K562 (cell line): ENCODE measurements around the gene ATF6B. TPM values are rescaled to one million over a fixed set of nuclear protein-coding genes. Genes with fewer than 3 reads are reported as not detected.

ENCODE experiments used
- ELF1 ChIP-seq: fragments of 200-800 bp; sonication (Bioruptor generic); IDR thresholded peaks from 2 replicates; pipeline ENCODE4 v1.6.1; 2016; ENCODE audit warnings: missing genetic modification characterization, missing compliant biosample characterization
- HOXB6 ChIP-seq: fragments of 250-450 bp; sonication (Bioruptor Pico); IDR thresholded peaks from 2 replicates; pipeline ENCODE4 v1.5.1; 2022; ENCODE audit warnings: mild to moderate bottlenecking, borderline replicate concordance
- NCOR1 ChIP-seq: fragments of 450-650 bp; IDR thresholded peaks from 2 replicates; pipeline ENCODE4 v1.6.1; 2016; ENCODE audit warnings: mild to moderate bottlenecking, moderate library complexity
- NKRF ChIP-seq: fragments of 450-650 bp; IDR thresholded peaks from 2 replicates; pipeline ENCODE4 v1.6.1; 2016; ENCODE audit warnings: borderline replicate concordance
- POLR2AphosphoS5 ChIP-seq: IDR thresholded peaks from 2 replicates; pipeline ENCODE4 v1.6.1; 2011; ENCODE audit warnings: mild to moderate bottlenecking, low read depth, low read length, moderate library complexity; ENCODE audit not compliant: control insufficient read depth, insufficient read depth
- TCF15 ChIP-seq: fragments of 250-450 bp; sonication (Bioruptor Pico); IDR thresholded peaks from 2 replicates; pipeline ENCODE4 v1.8.0; 2022; ENCODE audit warnings: moderate library complexity, mild to moderate bottlenecking, inconsistent platforms
- USF1 ChIP-seq: sonication (generic); formaldehyde crosslinking; IDR thresholded peaks from 2 replicates; pipeline ENCODE4 v1.9.0; 2022; ENCODE audit warnings: mild to moderate bottlenecking, missing genetic modification reagents
- ZNF316 ChIP-seq: fragments of 450-650 bp; IDR thresholded peaks from 2 replicates; pipeline ENCODE4 v1.6.1; 2016
- ZNF431 ChIP-seq: sonication (generic); formaldehyde crosslinking; IDR thresholded peaks from 2 replicates; pipeline ENCODE4 v1.8.0; 2022; ENCODE audit warnings: mild to moderate bottlenecking, missing genetic modification reagents
- ZNF639 ChIP-seq, 2 experiments: fragments of 200-800 bp in 1 of 2; sonication (Bioruptor generic) in 1 of 2; sonication (generic) in 1 of 2; formaldehyde crosslinking in 1 of 2; IDR thresholded peaks in 1 of 2; conservative IDR thresholded peaks in 1 of 2; 2 replicates each; pipeline versions ENCODE4 v1.5.0 to v1.6.1; 2016 to 2020; ENCODE audit warnings: missing compliant biosample characterization in 1 of 2, missing genetic modification characterization in 1 of 2, missing genetic modification reagents in 1 of 2
- ZNF830 ChIP-seq: fragments of 250-450 bp; sonication (Bioruptor Pico); IDR thresholded peaks from 2 replicates; pipeline ENCODE4 v1.5.0; 2021; ENCODE audit warnings: mild to moderate bottlenecking
- polyA plus RNA-seq, 8 experiments: library from polyadenylated mRNA; depleted of rRNA in 4 of 8; stranded (reverse) in 5 of 8; unstranded in 3 of 8; fragments of >200 nt; fragmentation: Nextera tagmentation in 2 of 8; fragmentation: Illumina TruSeq in 1 of 8; extraction: Ambion mirVana in 2 of 8; extraction: Trizol in 1 of 8; gene quantifications; 2 replicates each; pipeline versions ENCODE4 v1.2.1 to v1.2.3, GENCODE V29; 2011 to 2014; ENCODE audit warnings: inconsistent platforms in 1 of 8, missing spikeins in 1 of 8
- total RNA-seq, 7 experiments: library from RNA; depleted of rRNA in 6 of 7; stranded (reverse); fragments of >200 nt in 6 of 7; fragmentation: Illumina TruSeq in 2 of 7; extraction: Trizol in 2 of 7; gene quantifications; 2 replicates each; pipeline versions ENCODE4 v1.2.1 to v1.2.3, GENCODE V29; 2011 to 2021; ENCODE audit warnings: low replicate concordance in 1 of 7
- TF ChIP-seq, protein P1 (sequence below), 2 experiments: fragments of 450-650 bp in 1 of 2; sonication (generic) in 1 of 2; formaldehyde crosslinking in 1 of 2; IDR thresholded peaks; 2 replicates each; pipeline versions ENCODE4 v1.7.1 to v1.9.0; 2016 to 2022; ENCODE audit warnings: inconsistent platforms in 1 of 2, mild to moderate bottlenecking in 1 of 2, missing genetic modification reagents in 1 of 2

Gene ATF6B
- total and polyA plus RNA-seq, 9 of the 15 experiments (the other 6 are each of a cell fraction or from before 2014, with no cell fraction given), result 20.7 to 131 (median 31.7) TPM

DNA sequence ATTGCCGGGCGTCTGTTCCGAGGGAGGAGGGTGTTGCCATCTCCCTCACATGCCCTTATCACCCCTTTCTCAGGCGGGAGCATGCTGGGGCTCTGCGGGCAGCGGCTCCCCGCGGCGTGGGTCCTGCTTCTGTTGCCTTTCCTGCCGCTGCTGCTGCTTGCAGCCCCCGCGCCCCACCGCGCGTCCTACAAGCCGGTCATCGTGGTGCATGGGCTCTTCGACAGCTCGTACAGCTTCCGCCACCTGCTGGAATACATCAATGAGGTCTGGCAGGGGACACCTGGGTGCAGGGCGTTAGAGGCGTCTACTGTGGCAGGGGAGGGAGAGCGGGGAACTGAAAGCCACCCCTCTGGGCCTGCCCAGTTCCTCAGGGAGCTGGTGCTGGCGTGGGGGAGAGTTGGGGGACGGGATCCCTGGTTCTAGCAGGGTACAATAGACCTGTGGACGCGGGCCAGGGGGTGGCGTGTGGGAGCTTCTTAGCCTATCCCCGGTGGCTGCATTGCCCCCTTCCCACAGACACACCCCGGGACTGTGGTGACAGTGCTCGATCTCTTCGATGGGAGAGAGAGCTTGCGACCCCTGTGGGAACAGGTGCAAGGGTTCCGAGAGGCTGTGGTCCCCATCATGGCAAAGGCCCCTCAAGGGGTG, 26.6 kb upstream of the ATF6B start (continued):
- TF ChIP-seq ELF1 (tag), result no peak
- TF ChIP-seq NCOR1, result peak; percentile 36; the same call in 1 of the 2 replicates
- TF ChIP-seq POLR2AphosphoS5, result no peak
- peak; percentile 96 for TF ChIP-seq NKRF
- 0 out of 4 replicates have a peak, but pooled peaks of 1 of the 2 experiments have one; percentile 53 for TF ChIP-seq ZNF639 (CRISPR knock-in tag; conservative IDR thresholded peaks at IDR 0.05 in 1 of 2, IDR thresholded peaks at IDR 0.05 in 1 of 2)
- no peak for TF ChIP-seq ZNF316
- no peak; the same call in 1 of the 2 replicates for TF ChIP-seq USF1 (CRISPR knock-in tag)
- no peak for TF ChIP-seq ZNF830
- no peak for TF ChIP-seq ZNF431 (CRISPR knock-in tag)
- TF ChIP-seq HOXB6 (CRISPR knock-in tag), result no peak
- TF ChIP-seq, protein P1, sequence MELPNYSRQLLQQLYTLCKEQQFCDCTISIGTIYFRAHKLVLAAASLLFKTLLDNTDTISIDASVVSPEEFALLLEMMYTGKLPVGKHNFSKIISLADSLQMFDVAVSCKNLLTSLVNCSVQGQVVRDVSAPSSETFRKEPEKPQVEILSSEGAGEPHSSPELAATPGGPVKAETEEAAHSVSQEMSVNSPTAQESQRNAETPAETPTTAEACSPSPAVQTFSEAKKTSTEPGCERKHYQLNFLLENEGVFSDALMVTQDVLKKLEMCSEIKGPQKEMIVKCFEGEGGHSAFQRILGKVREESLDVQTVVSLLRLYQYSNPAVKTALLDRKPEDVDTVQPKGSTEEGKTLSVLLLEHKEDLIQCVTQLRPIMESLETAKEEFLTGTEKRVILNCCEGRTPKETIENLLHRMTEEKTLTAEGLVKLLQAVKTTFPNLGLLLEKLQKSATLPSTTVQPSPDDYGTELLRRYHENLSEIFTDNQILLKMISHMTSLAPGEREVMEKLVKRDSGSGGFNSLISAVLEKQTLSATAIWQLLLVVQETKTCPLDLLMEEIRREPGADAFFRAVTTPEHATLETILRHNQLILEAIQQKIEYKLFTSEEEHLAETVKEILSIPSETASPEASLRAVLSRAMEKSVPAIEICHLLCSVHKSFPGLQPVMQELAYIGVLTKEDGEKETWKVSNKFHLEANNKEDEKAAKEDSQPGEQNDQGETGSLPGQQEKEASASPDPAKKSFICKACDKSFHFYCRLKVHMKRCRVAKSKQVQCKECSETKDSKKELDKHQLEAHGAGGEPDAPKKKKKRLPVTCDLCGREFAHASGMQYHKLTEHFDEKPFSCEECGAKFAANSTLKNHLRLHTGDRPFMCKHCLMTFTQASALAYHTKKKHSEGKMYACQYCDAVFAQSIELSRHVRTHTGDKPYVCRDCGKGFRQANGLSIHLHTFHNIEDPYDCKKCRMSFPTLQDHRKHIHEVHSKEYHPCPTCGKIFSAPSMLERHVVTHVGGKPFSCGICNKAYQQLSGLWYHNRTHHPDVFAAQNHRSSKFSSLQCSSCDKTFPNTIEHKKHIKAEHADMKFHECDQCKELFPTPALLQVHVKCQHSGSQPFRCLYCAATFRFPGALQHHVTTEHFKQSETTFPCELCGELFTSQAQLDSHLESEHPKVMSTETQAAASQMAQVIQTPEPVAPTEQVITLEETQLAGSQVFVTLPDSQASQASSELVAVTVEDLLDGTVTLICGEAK (IDR thresholded peaks at IDR 0.05), result no peak
- TF ChIP-seq, protein P1 (CRISPR knock-in tag; IDR thresholded peaks at IDR 0.05), result no peak
- TF ChIP-seq TCF15 (CRISPR knock-in tag), result no peak
